Mesenchymal stem cell (in vitro differentiated cells and primary cell): ENCODE measurements around the gene MARS1.
A peak's percentile ranks its signal among the peaks of the same experiment; 100 is the strongest.

Source experiments
- DNase-seq: peaks from one replicate; pipeline ENCODE4 v3.0.0-alpha.2; 2013
- H2AFZ ChIP-seq: one replicate; pipeline ENCODE4 v1.6.1; 2013; ENCODE audit warnings: low read depth, mild to moderate bottlenecking, control low read depth, inconsistent platforms, low read length, moderate library complexity
- H2AK5ac ChIP-seq: 2 replicates; pipeline ENCODE4 v1.6.1; 2013; ENCODE audit warnings: low read length, moderate library complexity, mild to moderate bottlenecking, inconsistent platforms; ENCODE audit not compliant: severe bottlenecking
- H2BK120ac ChIP-seq: one replicate; pipeline ENCODE4 v1.6.1; 2013; ENCODE audit warnings: low read depth, mild to moderate bottlenecking, inconsistent platforms, low read length, moderate library complexity
- H2BK12ac ChIP-seq, 2 experiments: one replicate each; pipeline ENCODE4 v1.6.1; 2013; ENCODE audit warnings: inconsistent platforms in 2 of 2, low read length in 2 of 2, mild to moderate bottlenecking in 2 of 2, moderate library complexity in 2 of 2, control low read depth in 1 of 2
- H2BK15ac ChIP-seq: one replicate; pipeline ENCODE4 v1.6.1; 2013; ENCODE audit warnings: mild to moderate bottlenecking, low read depth, inconsistent platforms; ENCODE audit not compliant: poor library complexity, severe bottlenecking
- H2BK5ac ChIP-seq: 2 replicates; pipeline ENCODE4 v1.6.1; 2013; ENCODE audit warnings: low read depth, mild to moderate bottlenecking, low read length, control low read depth, inconsistent platforms; ENCODE audit not compliant: poor library complexity, severe bottlenecking
- H3K14ac ChIP-seq, 2 experiments: one replicate each; pipeline ENCODE4 v1.6.1; 2013; ENCODE audit warnings: inconsistent platforms in 2 of 2, low read length in 2 of 2, control low read depth in 1 of 2, mild to moderate bottlenecking in 1 of 2, moderate library complexity in 1 of 2
- H3K18ac ChIP-seq, 2 experiments: one replicate each; pipeline ENCODE4 v1.6.1; 2013; ENCODE audit warnings: inconsistent platforms in 2 of 2, low read length in 2 of 2, control low read depth in 1 of 2, low read depth in 1 of 2, mild to moderate bottlenecking in 1 of 2
- H3K23ac ChIP-seq, 2 experiments: one replicate each; pipeline ENCODE4 v1.6.1; 2013; ENCODE audit warnings: inconsistent platforms in 2 of 2, low read length in 2 of 2, mild to moderate bottlenecking in 2 of 2, moderate library complexity in 2 of 2, control low read depth in 1 of 2
- H3K27ac ChIP-seq: 2 replicates; pipeline ENCODE4 v1.5.1; 2013; ENCODE audit warnings: mild to moderate bottlenecking, moderate library complexity, low read length, control low read depth, inconsistent platforms; ENCODE audit not compliant: poor library complexity, severe bottlenecking
- H3K27me3 ChIP-seq, 2 experiments: 2 replicates each; pipeline versions ENCODE4 v1.6.1 to v1.7.0; 2013; ENCODE audit warnings: low read length in 2 of 2, mild to moderate bottlenecking in 2 of 2, moderate library complexity in 2 of 2, control low read depth in 1 of 2, inconsistent platforms in 1 of 2; ENCODE audit not compliant: control insufficient read depth in 1 of 2, insufficient read depth in 1 of 2
- H3K36me3 ChIP-seq, 2 experiments: 2 replicates each; pipeline versions ENCODE4 v1.6.1 to v1.7.0; 2013; ENCODE audit warnings: low read length in 2 of 2, control low read depth in 1 of 2, inconsistent platforms in 1 of 2, low read depth in 1 of 2, mild to moderate bottlenecking in 1 of 2; ENCODE audit not compliant: insufficient read depth in 2 of 2, control insufficient read depth in 1 of 2
- H3K4ac ChIP-seq, 2 experiments: one replicate each; pipeline ENCODE4 v1.6.1; 2013; ENCODE audit warnings: inconsistent platforms in 2 of 2, low read length in 2 of 2, mild to moderate bottlenecking in 2 of 2, moderate library complexity in 2 of 2, control low read depth in 1 of 2, low read depth in 1 of 2
- H3K4me1 ChIP-seq: 2 replicates; pipeline ENCODE4 v1.6.1; 2013; ENCODE audit warnings: low read depth, low read length, control low read depth; ENCODE audit not compliant: control insufficient read depth, insufficient read depth
- H3K4me2 ChIP-seq: 2 replicates; pipeline ENCODE4 v1.6.1; 2013; ENCODE audit warnings: low read length, mild to moderate bottlenecking, inconsistent platforms; ENCODE audit not compliant: poor library complexity, severe bottlenecking
- H3K4me3 ChIP-seq, 2 experiments: 2 replicates each; pipeline versions ENCODE4 v1.5.1 to v1.7.0; 2013; ENCODE audit warnings: low read length in 2 of 2, mild to moderate bottlenecking in 2 of 2, control low read depth in 1 of 2, low read depth in 1 of 2; ENCODE audit not compliant: insufficient read depth in 1 of 2
- H3K79me1 ChIP-seq: replicated peaks from 2 replicates; pipeline ENCODE4 v1.6.1; 2013; ENCODE audit warnings: mild to moderate bottlenecking, control low read depth, low read length, inconsistent platforms; ENCODE audit not compliant: poor library complexity, severe bottlenecking
- H3K9ac ChIP-seq: 2 replicates; pipeline ENCODE4 v1.7.0; 2013; ENCODE audit warnings: mild to moderate bottlenecking, low read length, moderate library complexity
- H3K9me3 ChIP-seq: 2 replicates; pipeline ENCODE4 v1.7.0; 2013; ENCODE audit warnings: mild to moderate bottlenecking, low read length; ENCODE audit not compliant: control insufficient read depth
- H4K8ac ChIP-seq: one replicate; pipeline ENCODE4 v1.6.1; 2013; ENCODE audit warnings: inconsistent platforms, mild to moderate bottlenecking, low read length, moderate library complexity
- H4K91ac ChIP-seq: one replicate; pipeline ENCODE4 v1.6.1; 2013; ENCODE audit warnings: mild to moderate bottlenecking, low read length, inconsistent platforms
- WGBS: methylation state at CpG from one replicate; pipeline ENCODE4 v1.1.7; 2013; ENCODE audit warnings: mixed read lengths; 5-methylcytosine and 5-hydroxymethylcytosine counted together

The MARS1 gene

GRCh38 chr12:57459055-57459749 is 28.7 kb upstream of the MARS1 start:
- WGBS = 0% methylated on average over 24 of the region's 24 CpGs
- Histone ChIP-seq H3K4ac (peak overlapping the region in 1 of 2 experiments; percentile 11), H3K4me3 (peak overlapping the region; percentile 56 to 86), H2AK5ac (no peak overlapping the region), H3K27ac (peak overlapping the region; percentile 53), H2BK12ac (peak overlapping the region; percentile 15 to 34), H3K36me3 (no peaks in the 10 kb centered on the region), H3K9ac (peak overlapping the region; percentile 85), H3K4me2 (peak overlapping the region; percentile 99), H4K91ac (peak overlapping the region; percentile 18), H4K8ac (peak overlapping the region; percentile 74), H3K9me3 (no peaks in the 10 kb centered on the region), H3K27me3 (peaks cover 5 to 26% of the 10 kb centered on the region in 2 experiments), H3K14ac (no peak overlapping the region), H2BK120ac (no peak overlapping the region), H2BK15ac (no peak overlapping the region), H3K4me1 (peaks cover 28% of the 10 kb centered on the region), H2BK5ac (peak overlapping the region; percentile 61), H3K23ac (no peak overlapping the region), H3K18ac (peak overlapping the region; percentile 61 to 69), H3K79me1 (peaks cover 2% of the 10 kb centered on the region), H2AFZ (peak overlapping the region; percentile 87)
- peak; percentile 96 for DNase-seq

GRCh38 chr12:57459750-57460467 is 28.0 kb upstream of the MARS1 start, which contains the start of gene GLI1:
Gene GLI1, plus strand, starts transcription at chr12:57459785. Its CDS starts 3,907 bp downstream, at chr12:57463692.
- H3K4me1 ChIP-seq = peaks cover 23% of the 10 kb centered on the region
- H3K9ac ChIP-seq = peak within 1 kb of the TSS; percentile 85
- H3K4me2 ChIP-seq = peak within 1 kb of the TSS; percentile 99
- H2BK12ac ChIP-seq = peak within 1 kb of the TSS; percentile 34 to 80
- H3K4ac ChIP-seq = peak within 1 kb of the TSS in 1 of 2 experiments; percentile 69
- H3K18ac ChIP-seq = peak within 1 kb of the TSS; percentile 61 to 69
- peak within 1 kb of the TSS; percentile 74 for H4K8ac ChIP-seq
- H3K36me3 ChIP-seq = no peaks in the 10 kb centered on the region
- peaks cover 2% of the 10 kb centered on the region for H3K79me1 ChIP-seq
- H2AFZ ChIP-seq = peak within 1 kb of the TSS; percentile 87
- H3K23ac ChIP-seq = no peak within 1 kb of the TSS
- peak within 1 kb of the TSS; percentile 53 for H3K27ac ChIP-seq
- WGBS = 0% methylated on average over 3 of the region's 36 CpGs
- peak within 1 kb of the TSS; percentile 1 for H2BK120ac ChIP-seq
- DNase-seq = peak; percentile 32
- H3K9me3 ChIP-seq = no peaks in the 10 kb centered on the region
- peak within 1 kb of the TSS; percentile 61 for H2BK5ac ChIP-seq
- peak within 1 kb of the TSS; percentile 31 for H2BK15ac ChIP-seq
- H4K91ac ChIP-seq = peak within 1 kb of the TSS; percentile 18
- H3K14ac ChIP-seq = no peak within 1 kb of the TSS
- peak within 1 kb of the TSS; percentile 59 to 86 for H3K4me3 ChIP-seq
- H2AK5ac ChIP-seq = peak within 1 kb of the TSS; percentile 69
- H3K27me3 ChIP-seq = peaks cover 9 to 33% of the 10 kb centered on the region in 2 experiments

- Histone ChIP-seq H2BK120ac (no peak overlapping the region), H3K4me1 (peaks cover 18% of the 10 kb centered on the region), H4K8ac (no peak overlapping the region), H3K18ac (no peak overlapping the region), H3K23ac (no peak overlapping the region), H3K27me3 (peaks cover 13 to 38% of the 10 kb centered on the region in 2 experiments), H3K27ac (no peak overlapping the region), H4K91ac (no peak overlapping the region), H2BK15ac (no peak overlapping the region), H2AK5ac (no peak overlapping the region), H3K14ac (no peak overlapping the region), H3K4ac (no peak overlapping the region), H3K9ac (peak overlapping the region; percentile 59), H3K36me3 (no peaks in the 10 kb centered on the region), H2BK12ac (peak overlapping the region in 1 of 2 experiments; percentile 39), H2AFZ (no peak overlapping the region), H2BK5ac (no peak overlapping the region), H3K79me1 (peaks cover 2% of the 10 kb centered on the region), H3K4me3 (peak overlapping the region in 1 of 2 experiments; percentile 23), H3K9me3 (no peaks in the 10 kb centered on the region), H3K4me2 (peak overlapping the region; percentile 99)
- no peak for DNase-seq
- WGBS = 3% methylated on average over 6 of the region's 6 CpGs
Measured at GRCh38 chr12:57460468-57460784, 27.4 kb upstream of the MARS1 start.

- H2BK12ac ChIP-seq = peak overlapping the region in 1 of 2 experiments; percentile 39
- no peak overlapping the region for H4K91ac ChIP-seq
- WGBS = 0% methylated on average over 10 of the region's 19 CpGs
Measured at GRCh38 chr12:57460841-57461275, 27.0 kb upstream of the MARS1 start.

More at GRCh38 chr12:57460841-57461275, 27.0 kb upstream of the MARS1 start:
- no peak overlapping the region for H3K4ac ChIP-seq
- peak overlapping the region; percentile 59 for H3K9ac ChIP-seq
- no peak overlapping the region for H3K14ac ChIP-seq
- H3K27ac ChIP-seq = no peak overlapping the region
- no peak overlapping the region for H2AFZ ChIP-seq
- H3K27me3 ChIP-seq = peaks cover 14 to 42% of the 10 kb centered on the region in 2 experiments
- no peak overlapping the region for H2BK15ac ChIP-seq
- peak overlapping the region; percentile 99 for H3K4me2 ChIP-seq
- peak overlapping the region in 1 of 2 experiments; percentile 42 for H3K4me3 ChIP-seq
- no peak overlapping the region for H4K8ac ChIP-seq
- no peaks in the 10 kb centered on the region for H3K9me3 ChIP-seq
- no peaks in the 10 kb centered on the region for H3K36me3 ChIP-seq
- H3K18ac ChIP-seq = peak overlapping the region in 1 of 2 experiments; percentile 34
- H3K79me1 ChIP-seq = peaks cover 2% of the 10 kb centered on the region
- H2AK5ac ChIP-seq = no peak overlapping the region
- no peak overlapping the region for H2BK5ac ChIP-seq
- peaks cover 14% of the 10 kb centered on the region for H3K4me1 ChIP-seq
- no peak overlapping the region for H2BK120ac ChIP-seq
- no peak for DNase-seq
- H3K23ac ChIP-seq = peak overlapping the region in 1 of 2 experiments; percentile 42
